ENCODE data around the gene POU2F1. TPM values are rescaled to one million over a fixed set of nuclear protein-coding genes. Genes with fewer than 3 reads are reported as not detected.
A peak's percentile ranks its signal among the peaks of the same experiment; 100 is the strongest.

The POU2F1 gene
- total and polyA plus RNA-seq, 7 experiments from 2014 or later, result 9.1 to 36.6 (median 22.8) TPM

GRCh38 chr1:167434306-167434705 is 213.6 kb downstream of the POU2F1 start:
- Histone ChIP-seq H3K36me3 (ENCODE audit: control insufficient read depth in 2 of 3, insufficient read depth in 3 of 3, low read length in 3 of 3) (peaks cover 4 to 92% (median 25%) of the 10 kb centered on the region in 3 experiments), H3K27ac (ENCODE audit: low read depth, low read length) (peak overlapping the region; percentile 44), H3K9me3 (ENCODE audit: control insufficient read depth in 2 of 3, low read length in 3 of 3) (no peaks in the 10 kb centered on the region), H3K4me1 (ENCODE audit: control insufficient read depth in 2 of 2, insufficient read depth in 2 of 2, low read length in 2 of 2) (peaks cover 26 to 43% of the 10 kb centered on the region in 2 donors), H3K4me3 (ENCODE audit: low read length) (no peak overlapping the region), H3K27me3 (ENCODE audit: control insufficient read depth in 2 of 2, insufficient read depth in 2 of 2, low read length in 2 of 2) (no peaks in the 10 kb centered on the region)
- peak overlapping the region; percentile 42 to 91 (median 83) for H3K27ac Mint-ChIP-seq
- H3K4me1 Mint-ChIP-seq, result peaks cover 44 to 90% (median 64%) of the 10 kb centered on the region in 7 donors
- intact Hi-C loops (cut with micrococcal nuclease), result no loop called here
- peak overlapping the region in 1 of 10 donors; percentile 59 for H3K4me3 Mint-ChIP-seq
- ChIA-PET CTCF (interaction anchor here (0.6 kb wide), 1 partner anchor 104 kb away, joined by 3 read pairs; no protein-coding TSS in a partner anchor), POLR2A (interaction anchor here (0.7 to 1.2 kb wide), 5 partner anchors 10 to 82 kb away, joined by 3 read pairs; no protein-coding TSS in a partner anchor)
- no peak for DNase-seq
- no peak for ATAC-seq
- H3K27me3 Mint-ChIP-seq, result no peaks in the 10 kb centered on the region
- peaks cover 0 to 2% (median 0%) of the 10 kb centered on the region in 11 donors for H3K9me3 Mint-ChIP-seq
- H3K36me3 Mint-ChIP-seq, result peaks cover 8 to 47% (median 35%) of the 10 kb centered on the region in 5 donors

- intact Hi-C loops (cut with micrococcal nuclease), result no loop called here
- DNase-seq, result no peak
- ChIA-PET POLR2A (interaction anchor here (0.6 to 4.0 kb wide), 2 partner anchors 16 to 19 kb away, joined by 3 to 30 read pairs; no protein-coding TSS in a partner anchor), CTCF (interaction anchor here (0.6 kb wide), 1 partner anchor 82 kb away, joined by 3 read pairs; no protein-coding TSS in a partner anchor)
- ATAC-seq, result no peak
- Mint-ChIP-seq H3K4me1 (peaks cover 44 to 88% (median 70%) of the 10 kb centered on the region in 7 donors), H3K36me3 (peaks cover 5 to 51% (median 37%) of the 10 kb centered on the region in 5 donors), H3K27ac (peak overlapping the region; percentile 82 to 96 (median 92)), H3K9me3 (no peaks in the 10 kb centered on the region), H3K27me3 (no peaks in the 10 kb centered on the region), H3K4me3 (peak overlapping the region in 7 of 10 donors; percentile 6 to 64 (median 39))
- Histone ChIP-seq H3K36me3 (ENCODE audit: control insufficient read depth in 2 of 3, insufficient read depth in 3 of 3, low read length in 3 of 3) (peaks cover 9 to 93% (median 25%) of the 10 kb centered on the region in 3 experiments), H3K27me3 (ENCODE audit: control insufficient read depth in 2 of 2, insufficient read depth in 2 of 2, low read length in 2 of 2) (no peaks in the 10 kb centered on the region), H3K27ac (ENCODE audit: low read depth, low read length) (peak overlapping the region; percentile 67), H3K9me3 (ENCODE audit: control insufficient read depth in 2 of 3, low read length in 3 of 3) (no peaks in the 10 kb centered on the region), H3K4me3 (ENCODE audit: low read length) (no peak overlapping the region), H3K4me1 (ENCODE audit: control insufficient read depth in 2 of 2, insufficient read depth in 2 of 2, low read length in 2 of 2) (peaks cover 23 to 51% of the 10 kb centered on the region in 2 donors)
These were observed 214.8 kb downstream of the POU2F1 start for GRCh38 chr1:167435484-167435883.

- H3K4me1 Mint-ChIP-seq, result peaks cover 47 to 91% (median 88%) of the 10 kb centered on the region in 7 donors
These were observed 217.8 kb downstream of the POU2F1 start for GRCh38 chr1:167438171-167439138.

GRCh38 chr1:167439301-167439988 is 218.8 kb downstream of the POU2F1 start:
- Mint-ChIP-seq H3K4me1 (peaks cover 54 to 92% (median 90%) of the 10 kb centered on the region in 7 donors), H3K4me3 (peak overlapping the region in 9 of 10 donors; percentile 50 to 86 (median 78)), H3K36me3 (peaks cover 11 to 37% (median 34%) of the 10 kb centered on the region in 5 donors), H3K27me3 (no peaks in the 10 kb centered on the region), H3K27ac (peak overlapping the region; percentile 66 to 96 (median 92)), H3K9me3 (no peaks in the 10 kb centered on the region)
- Histone ChIP-seq H3K36me3 (ENCODE audit: control insufficient read depth in 2 of 3, insufficient read depth in 3 of 3, low read length in 3 of 3) (peaks cover 18 to 78% (median 25%) of the 10 kb centered on the region in 3 experiments), H3K4me1 (ENCODE audit: control insufficient read depth in 2 of 2, insufficient read depth in 2 of 2, low read length in 2 of 2) (peaks cover 45 to 77% of the 10 kb centered on the region in 2 donors), H3K4me3 (ENCODE audit: low read length) (no peak overlapping the region), H3K9me3 (ENCODE audit: control insufficient read depth in 2 of 3, low read length in 3 of 3) (no peaks in the 10 kb centered on the region), H3K27ac (ENCODE audit: low read depth, low read length) (peak overlapping the region; percentile 57), H3K27me3 (ENCODE audit: control insufficient read depth in 2 of 2, insufficient read depth in 2 of 2, low read length in 2 of 2) (no peaks in the 10 kb centered on the region)
- POLR2A ChIA-PET, result interaction anchor here (0.5 to 11.9 kb wide), 14 partner anchors 8 to 79 kb away, joined by 3 to 281 read pairs (median 6); partner anchors contain the start of gene CD247
- DNase-seq (peak in 6 of 9 donors; percentile 40 to 56 (median 50)), ATAC-seq (peak; percentile 30)
- CTCF ChIA-PET, result interaction anchor here (1.1 to 4.8 kb wide), 9 partner anchors 8 to 178 kb away, joined by 3 to 30 read pairs (median 5); partner anchors contain the start of gene CD247
- intact Hi-C loops (cut with micrococcal nuclease), result loop anchor here in 1 of 2 donors (1.0 kb wide), 1 partner anchor 8 kb away; no protein-coding TSS in a partner anchor

More at GRCh38 chr1:167438171-167439138, 217.8 kb downstream of the POU2F1 start:
- Mint-ChIP-seq H3K9me3 (no peaks in the 10 kb centered on the region), H3K36me3 (peaks cover 7 to 38% (median 32%) of the 10 kb centered on the region in 5 donors), H3K27me3 (no peaks in the 10 kb centered on the region), H3K27ac (peak overlapping the region; percentile 83 to 96 (median 92)), H3K4me3 (peak overlapping the region; percentile 50 to 86 (median 76))
- ChIA-PET POLR2A (interaction anchor here (0.6 to 11.9 kb wide), 19 partner anchors 9 to 95 kb away, joined by 3 to 281 read pairs (median 4); partner anchors contain the start of gene CD247), CTCF (interaction anchor here (0.8 to 2.6 kb wide), 14 partner anchors 9 to 169 kb away, joined by 3 to 19 read pairs (median 4); partner anchors contain the start of gene CD247)
- Histone ChIP-seq H3K9me3 (ENCODE audit: control insufficient read depth in 2 of 3, low read length in 3 of 3) (no peaks in the 10 kb centered on the region), H3K27ac (ENCODE audit: low read depth, low read length) (peak overlapping the region; percentile 57), H3K4me3 (ENCODE audit: low read length) (no peak overlapping the region), H3K27me3 (ENCODE audit: control insufficient read depth in 2 of 2, insufficient read depth in 2 of 2, low read length in 2 of 2) (no peaks in the 10 kb centered on the region), H3K4me1 (ENCODE audit: control insufficient read depth in 2 of 2, insufficient read depth in 2 of 2, low read length in 2 of 2) (peaks cover 42 to 79% of the 10 kb centered on the region in 2 donors), H3K36me3 (ENCODE audit: control insufficient read depth in 2 of 3, insufficient read depth in 3 of 3, low read length in 3 of 3) (peaks cover 14 to 78% (median 25%) of the 10 kb centered on the region in 3 experiments)
- peak in 4 of 9 donors; percentile 43 to 50 (median 49) for DNase-seq
- intact Hi-C loops (cut with micrococcal nuclease), result loop anchor here in 1 of 2 donors (1.0 kb wide), 1 partner anchor 9 kb away; no protein-coding TSS in a partner anchor
- ATAC-seq, result peak; percentile 10

GRCh38 chr1:167440345-167440744 is 219.7 kb downstream of the POU2F1 start:
- POLR2A ChIA-PET, result interaction anchor here (0.6 to 11.9 kb wide), 10 partner anchors 9 to 105 kb away, joined by 3 to 281 read pairs (median 4); partner anchors contain the start of gene CD247
- DNase-seq, result no peak
- H3K27ac ChIP-seq (ENCODE audit: low read depth, low read length), result peak overlapping the region; percentile 57

More at GRCh38 chr1:167440345-167440744, 219.7 kb downstream of the POU2F1 start:
- peak overlapping the region in 9 of 10 donors; percentile 20 to 86 (median 69) for H3K4me3 Mint-ChIP-seq
- no peaks in the 10 kb centered on the region for H3K9me3 Mint-ChIP-seq
- H3K36me3 Mint-ChIP-seq, result peaks cover 11 to 37% (median 33%) of the 10 kb centered on the region in 5 donors
- H3K4me1 Mint-ChIP-seq, result peaks cover 56 to 98% (median 88%) of the 10 kb centered on the region in 7 donors
- peaks cover 47 to 78% of the 10 kb centered on the region in 2 donors for H3K4me1 ChIP-seq (ENCODE audit: control insufficient read depth in 2 of 2, insufficient read depth in 2 of 2, low read length in 2 of 2)
- no peaks in the 10 kb centered on the region for H3K27me3 Mint-ChIP-seq
- intact Hi-C loops (cut with micrococcal nuclease), result loop anchor here in 1 of 2 donors (5.0 kb wide), 1 partner anchor 373 kb away; no protein-coding TSS in a partner anchor
- no peaks in the 10 kb centered on the region for H3K27me3 ChIP-seq (ENCODE audit: control insufficient read depth in 2 of 2, insufficient read depth in 2 of 2, low read length in 2 of 2)
- no peaks in the 10 kb centered on the region for H3K9me3 ChIP-seq (ENCODE audit: control insufficient read depth in 2 of 3, low read length in 3 of 3)
- H3K27ac Mint-ChIP-seq, result peak overlapping the region; percentile 24 to 96 (median 92)
- no peak for ATAC-seq
- CTCF ChIA-PET, result interaction anchor here (1.1 to 4.8 kb wide), 10 partner anchors 7 to 179 kb away, joined by 3 to 30 read pairs (median 7); partner anchors contain the start of gene CD247
- H3K4me3 ChIP-seq (ENCODE audit: low read length), result no peak overlapping the region
- H3K36me3 ChIP-seq (ENCODE audit: control insufficient read depth in 2 of 3, insufficient read depth in 3 of 3, low read length in 3 of 3), result peaks cover 18 to 71% (median 24%) of the 10 kb centered on the region in 3 experiments

Measured in naive thymus-derived CD4-positive, alpha-beta T cell (primary cell).